Endometrium (tissue), 2 donors: ENCODE results near the gene TPO.

Source experiments
- FAIRE-seq: peaks from 2 replicates; lab custom pipeline; 2012; peaks lifted over from hg19 to GRCh38; lab: Jason Lieb, UNC
- donor health status: control.
- donor health status: control.

The TPO gene

GRCh38 chr2:1584691-1585485, 171.6 kb downstream of the TPO start:
- FAIRE-seq, result no peak

DNA sequence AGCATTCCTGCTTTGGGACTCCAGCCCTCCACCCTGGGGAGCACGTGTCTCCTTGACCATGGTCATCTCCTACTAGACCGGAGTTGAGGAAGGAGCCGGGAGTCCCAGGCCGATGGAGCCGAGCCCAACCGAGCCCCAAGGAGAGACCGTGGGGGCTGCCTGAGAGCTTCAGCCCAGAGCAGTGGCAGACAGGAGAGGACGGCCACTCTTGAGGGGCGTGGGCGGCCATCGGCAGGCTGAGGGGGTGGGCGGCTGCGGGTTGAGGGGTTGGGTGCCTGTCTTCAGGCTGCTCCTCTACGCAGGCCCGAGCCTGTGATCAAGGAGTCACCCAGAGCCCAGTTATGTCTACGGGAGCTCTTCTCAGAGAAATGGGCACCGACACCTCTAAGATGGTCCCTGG, 172.4 kb downstream of the TPO start:
- no peak for FAIRE-seq

DNA sequence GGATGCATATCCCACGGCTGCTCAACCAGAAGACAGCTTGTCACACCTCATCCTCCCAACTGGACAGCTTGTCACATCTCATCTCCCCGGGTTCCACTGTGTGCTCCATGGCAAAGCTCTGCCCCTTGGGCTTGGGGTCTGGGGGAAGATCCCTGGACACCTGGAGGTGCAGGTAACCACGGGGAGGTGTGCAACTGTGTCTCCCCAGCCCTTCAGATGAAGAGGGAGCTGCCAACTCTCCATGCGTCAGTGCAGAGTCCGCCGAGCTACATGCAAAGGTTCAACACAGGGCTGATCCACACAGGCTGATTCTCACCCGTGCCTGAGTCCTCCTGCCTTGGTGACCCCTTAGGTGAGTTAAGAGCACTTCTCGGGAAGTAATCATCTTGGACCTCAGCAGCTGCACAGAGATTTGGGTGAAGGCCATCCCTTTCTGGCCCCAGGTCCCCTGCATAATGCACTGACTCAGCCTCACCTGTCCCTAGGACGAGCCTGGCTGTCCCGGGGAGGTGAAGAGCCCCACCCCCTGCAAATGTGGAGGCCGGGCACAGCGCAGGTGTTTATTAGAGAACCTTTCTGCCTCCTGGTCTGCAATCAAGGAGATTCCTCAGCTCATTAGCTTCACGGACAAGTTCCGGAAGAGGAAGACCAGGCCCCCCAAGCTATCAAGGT, 173.1 kb downstream of the TPO start:
- no peak for FAIRE-seq

GRCh38 chr2:1586923-1587840, 173.9 kb downstream of the TPO start:
- no peak for FAIRE-seq

- no peak for FAIRE-seq
These were observed 175.1 kb downstream of the TPO start for GRCh38 chr2:1588051-1588977.

GRCh38 chr2:1588978-1589621, 175.8 kb downstream of the TPO start:
- no peak for FAIRE-seq

DNA sequence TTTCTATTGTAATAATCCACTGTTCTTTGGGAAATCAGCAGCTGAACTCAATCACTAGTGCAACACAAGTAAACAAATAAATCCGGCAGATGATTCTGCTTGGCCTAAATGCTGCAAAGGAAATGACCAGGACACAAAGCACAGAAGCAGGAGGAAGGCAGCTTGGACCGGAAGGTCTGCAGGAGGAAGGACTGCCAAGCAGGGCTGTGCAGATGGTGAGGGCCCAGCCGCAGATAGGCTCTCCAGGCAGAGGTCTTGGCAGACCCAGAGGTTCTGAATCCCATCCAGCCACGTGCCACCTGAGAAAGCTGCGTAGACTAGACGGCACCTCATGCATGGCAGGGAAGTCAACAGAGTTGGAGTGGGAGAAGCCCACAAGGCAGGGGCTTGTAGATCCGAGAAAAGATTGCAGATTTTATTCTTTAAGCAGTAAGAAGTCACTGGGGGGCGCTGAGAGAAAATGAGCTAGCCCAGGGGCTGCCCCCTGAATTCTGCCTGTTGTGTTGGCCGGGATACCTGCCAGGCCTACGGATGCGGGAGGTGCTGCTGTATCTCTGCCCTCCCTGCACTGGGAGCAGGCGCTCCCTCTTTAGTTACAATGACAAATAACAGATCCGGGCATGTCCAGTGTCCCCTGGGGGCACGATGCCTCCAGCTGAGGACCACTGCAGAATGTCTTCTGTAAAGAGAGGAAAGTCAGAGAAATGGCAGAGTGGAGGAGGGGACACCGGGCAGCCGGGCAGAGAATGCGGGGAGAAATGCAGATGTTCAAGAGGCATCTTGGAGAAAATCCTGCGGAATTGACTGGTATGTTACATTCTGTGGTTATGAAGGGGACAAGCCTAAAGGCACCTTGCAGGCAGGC, 177.6 kb downstream of the TPO start:
- FAIRE-seq, result no peak

DNA sequence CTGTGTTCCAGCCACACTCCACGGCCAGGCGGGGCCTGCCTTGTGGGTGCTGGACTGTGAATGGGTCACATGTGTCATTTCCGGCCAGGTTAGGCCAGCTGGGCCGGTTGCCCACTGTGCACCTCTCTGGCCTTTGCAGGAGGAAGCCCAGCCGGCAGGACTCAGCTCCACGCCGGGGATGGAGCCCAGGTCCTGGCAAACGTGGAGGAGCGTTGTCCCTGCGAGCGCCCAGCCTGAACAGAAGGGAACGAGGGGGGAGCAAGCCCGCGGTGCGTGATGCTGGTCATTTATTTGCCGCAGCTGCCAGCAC, 178.2 kb downstream of the TPO start:
- FAIRE-seq, result no peak
